Neutrophil (primary cell): ENCODE results near the gene GALNT18.

ENCODE experiments used
- H3K27ac ChIP-seq: fragments of 200-600 bp; sonication (generic); 2 replicates; pipeline ENCODE4 v1.5.1; 2016; ENCODE audit warnings: mild to moderate bottlenecking, moderate library complexity
- H3K27me3 ChIP-seq: fragments of 200-600 bp; sonication (generic); 2 replicates; pipeline ENCODE4 v1.6.0; 2016; ENCODE audit warnings: mild to moderate bottlenecking
- H3K36me3 ChIP-seq: fragments of 200-600 bp; sonication (generic); 2 replicates; pipeline ENCODE4 v1.5.1; 2017
- H3K4me1 ChIP-seq, 2 experiments: fragments of 200-600 bp in 1 of 2; sonication (generic) in 1 of 2; 1 replicate in 1 of 2; 2 replicates in 1 of 2; pipeline versions ENCODE4 v1.5.1 to v1.6.1; 2013 to 2016; ENCODE audit warnings: low read depth in 1 of 2, low read length in 1 of 2, mild to moderate bottlenecking in 1 of 2, moderate library complexity in 1 of 2; ENCODE audit not compliant: control insufficient read depth in 1 of 2, insufficient read depth in 1 of 2
- H3K4me3 ChIP-seq, 2 experiments: fragments of 200-600 bp in 1 of 2; sonication (generic) in 1 of 2; 1 replicate in 1 of 2; 2 replicates in 1 of 2; pipeline ENCODE4 v1.5.1; 2013 to 2016; ENCODE audit warnings: low read depth in 1 of 2, low read length in 1 of 2, mild to moderate bottlenecking in 1 of 2, moderate library complexity in 1 of 2
- H3K9me3 ChIP-seq: fragments of 200-600 bp; sonication (generic); 2 replicates; pipeline ENCODE4 v1.5.1; 2016
- TF ChIP-seq, protein P1 (sequence below): fragments of 200-600 bp; sonication (generic); IDR thresholded peaks from 2 replicates; pipeline ENCODE4 v1.5.1; 2016; ENCODE audit warnings: antibody characterized with exemption

GALNT18 gene

DNA sequence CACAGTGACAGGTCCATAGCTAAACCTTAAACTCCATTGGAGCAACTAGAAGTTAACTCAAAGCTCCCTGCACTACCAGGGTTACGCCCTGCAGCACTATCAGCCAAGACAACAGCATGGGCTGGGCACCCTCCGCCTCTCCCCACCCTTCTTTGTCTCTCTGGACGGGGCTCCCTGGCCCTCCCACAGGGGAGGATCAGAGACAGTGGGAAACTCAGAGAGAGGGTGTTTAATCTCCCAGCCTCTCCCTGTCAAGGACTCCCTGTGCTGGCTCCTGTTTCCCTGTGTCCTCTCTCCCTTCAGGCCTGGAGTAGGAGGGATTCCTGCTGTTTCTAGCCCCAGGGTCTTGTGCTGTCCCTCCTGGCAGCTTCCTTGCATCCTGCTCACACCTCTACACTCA, 211.9 kb downstream of the GALNT18 start:
- Histone ChIP-seq H3K27me3 (peaks cover 96% of the 10 kb centered on the region), H3K36me3 (no peaks in the 10 kb centered on the region), H3K9me3 (no peaks in the 10 kb centered on the region), H3K4me1 (no peaks in the 10 kb centered on the region), H3K27ac (no peak overlapping the region), H3K4me3 (no peak overlapping the region)
- TF ChIP-seq, protein P1, sequence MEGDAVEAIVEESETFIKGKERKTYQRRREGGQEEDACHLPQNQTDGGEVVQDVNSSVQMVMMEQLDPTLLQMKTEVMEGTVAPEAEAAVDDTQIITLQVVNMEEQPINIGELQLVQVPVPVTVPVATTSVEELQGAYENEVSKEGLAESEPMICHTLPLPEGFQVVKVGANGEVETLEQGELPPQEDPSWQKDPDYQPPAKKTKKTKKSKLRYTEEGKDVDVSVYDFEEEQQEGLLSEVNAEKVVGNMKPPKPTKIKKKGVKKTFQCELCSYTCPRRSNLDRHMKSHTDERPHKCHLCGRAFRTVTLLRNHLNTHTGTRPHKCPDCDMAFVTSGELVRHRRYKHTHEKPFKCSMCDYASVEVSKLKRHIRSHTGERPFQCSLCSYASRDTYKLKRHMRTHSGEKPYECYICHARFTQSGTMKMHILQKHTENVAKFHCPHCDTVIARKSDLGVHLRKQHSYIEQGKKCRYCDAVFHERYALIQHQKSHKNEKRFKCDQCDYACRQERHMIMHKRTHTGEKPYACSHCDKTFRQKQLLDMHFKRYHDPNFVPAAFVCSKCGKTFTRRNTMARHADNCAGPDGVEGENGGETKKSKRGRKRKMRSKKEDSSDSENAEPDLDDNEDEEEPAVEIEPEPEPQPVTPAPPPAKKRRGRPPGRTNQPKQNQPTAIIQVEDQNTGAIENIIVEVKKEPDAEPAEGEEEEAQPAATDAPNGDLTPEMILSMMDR, result no peak

DNA sequence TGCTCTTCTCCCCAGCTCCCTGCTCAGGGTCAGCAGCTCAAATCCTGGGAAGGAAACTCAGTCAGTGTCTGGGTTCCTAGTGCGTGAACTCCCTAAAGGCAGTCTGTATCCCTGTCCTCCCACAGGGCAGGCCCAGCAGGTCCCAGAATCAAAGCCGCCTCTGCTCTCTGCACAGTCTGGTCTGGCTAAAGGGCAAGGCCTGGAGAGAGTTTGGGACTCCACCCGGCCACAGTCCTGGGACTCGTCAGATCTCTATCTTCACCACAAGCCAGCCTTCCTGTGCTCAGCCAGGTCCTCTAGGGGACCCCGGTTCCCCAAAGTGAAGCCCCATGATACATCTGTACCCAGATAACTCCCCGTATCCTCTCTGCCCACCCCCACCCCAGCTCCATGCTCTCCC, 212.6 kb downstream of the GALNT18 start:
- Histone ChIP-seq H3K4me3 (no peak overlapping the region), H3K4me1 (no peaks in the 10 kb centered on the region), H3K9me3 (no peaks in the 10 kb centered on the region), H3K36me3 (no peaks in the 10 kb centered on the region), H3K27ac (no peak overlapping the region), H3K27me3 (peaks cover 96% of the 10 kb centered on the region)
- TF ChIP-seq, protein P1, result no peak

DNA sequence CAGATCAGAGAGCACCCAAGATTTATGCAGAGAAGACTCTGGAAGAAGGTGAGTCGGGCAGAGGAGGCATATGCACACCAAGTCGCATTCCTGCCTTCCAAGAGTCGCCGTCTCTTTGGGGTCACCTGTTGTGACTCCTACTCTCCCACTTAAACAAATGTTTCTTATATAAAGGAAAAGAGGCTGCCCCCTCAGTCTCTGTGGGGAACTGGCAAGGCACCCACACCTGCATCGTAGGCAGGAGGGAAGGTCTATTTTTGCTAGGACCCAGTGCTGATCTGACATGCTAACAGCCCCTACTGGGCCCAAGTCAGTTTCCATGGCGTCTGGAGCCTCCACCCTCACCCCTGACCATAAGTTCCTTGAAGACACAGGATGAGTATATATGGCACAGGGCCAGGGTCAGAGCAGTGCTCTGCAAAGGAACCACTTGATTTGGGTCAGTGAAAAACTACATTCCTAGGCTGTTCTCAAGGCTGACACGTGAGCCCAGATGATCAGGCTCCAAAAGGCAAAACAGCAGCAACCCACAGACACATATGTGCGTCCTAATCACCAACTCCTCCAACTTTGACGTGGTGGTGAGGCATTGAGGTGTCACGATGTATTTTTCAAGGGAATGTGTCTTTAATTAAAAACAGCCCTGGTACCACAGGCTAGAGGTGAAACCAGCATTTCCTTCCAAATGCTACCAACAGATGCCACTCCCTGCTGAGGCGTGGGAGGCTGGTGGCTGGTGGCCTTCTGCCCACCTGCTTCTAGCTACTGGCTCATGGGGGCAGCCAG, 213.2 kb downstream of the GALNT18 start:
- Histone ChIP-seq H3K4me3 (no peak overlapping the region), H3K4me1 (no peaks in the 10 kb centered on the region), H3K27me3 (peaks cover 96% of the 10 kb centered on the region), H3K27ac (no peak overlapping the region), H3K9me3 (no peaks in the 10 kb centered on the region), H3K36me3 (no peaks in the 10 kb centered on the region)
- TF ChIP-seq, protein P1, result no peak

DNA sequence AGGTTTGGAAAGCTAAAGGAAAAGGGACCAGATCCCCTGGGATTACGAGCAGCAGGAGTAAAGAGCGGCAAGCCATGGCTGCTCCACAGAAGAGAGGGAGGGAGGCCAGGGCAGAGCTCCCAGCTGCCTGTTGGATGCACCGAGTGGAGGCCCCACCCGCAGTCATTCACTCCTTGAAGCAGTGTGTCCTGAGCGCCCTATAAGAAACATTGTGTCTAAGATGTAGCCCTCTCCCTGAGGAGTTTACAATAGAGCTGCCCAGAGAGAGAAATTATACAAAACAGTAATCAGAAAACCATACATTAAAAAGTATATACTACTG, 214.1 kb downstream of the GALNT18 start:
- no peak overlapping the region for H3K4me3 ChIP-seq
- no peaks in the 10 kb centered on the region for H3K4me1 ChIP-seq
- H3K9me3 ChIP-seq, result no peaks in the 10 kb centered on the region
- H3K27ac ChIP-seq, result no peak overlapping the region
- peaks cover 95% of the 10 kb centered on the region for H3K27me3 ChIP-seq
- TF ChIP-seq, protein P1, result no peak
- no peaks in the 10 kb centered on the region for H3K36me3 ChIP-seq

DNA sequence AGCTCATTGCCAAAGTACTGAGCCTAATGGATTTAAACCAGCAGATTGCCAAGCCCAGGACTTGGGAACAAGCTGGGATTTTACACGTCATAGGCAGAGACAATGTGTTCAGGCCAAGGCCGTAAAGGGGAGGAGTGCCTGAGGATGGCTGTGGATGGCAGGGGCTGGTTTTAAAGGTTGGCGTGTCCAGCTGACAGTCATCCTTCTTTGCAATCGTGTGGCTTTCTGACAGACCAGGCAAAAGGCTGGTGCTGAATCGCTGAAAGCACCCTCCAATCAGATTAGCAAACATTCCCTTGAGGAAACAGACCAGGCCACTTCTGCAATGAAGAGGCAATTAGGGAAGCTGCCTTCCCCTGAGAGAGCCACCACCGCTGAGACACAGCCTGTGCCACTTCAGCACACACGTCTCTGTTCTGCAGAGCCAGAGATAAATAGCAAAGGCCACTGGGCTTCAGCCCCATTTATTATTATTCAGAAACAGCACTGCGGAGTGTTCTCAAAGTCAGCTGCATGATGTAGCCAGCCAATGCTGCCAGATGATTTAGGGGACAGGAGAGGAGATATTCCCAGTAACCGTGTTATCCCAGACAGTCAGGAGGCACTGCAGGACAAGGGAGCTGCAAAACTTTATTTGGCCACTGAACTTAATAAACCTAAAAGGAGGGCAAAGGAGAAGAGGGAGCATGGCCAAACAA, 214.6 kb downstream of the GALNT18 start:
- no peaks in the 10 kb centered on the region for H3K36me3 ChIP-seq
- peaks cover 95% of the 10 kb centered on the region for H3K27me3 ChIP-seq
- no peak overlapping the region for H3K27ac ChIP-seq
- no peaks in the 10 kb centered on the region for H3K9me3 ChIP-seq
- TF ChIP-seq, protein P1, result no peak
- H3K4me3 ChIP-seq, result no peak overlapping the region
- H3K4me1 ChIP-seq, result no peaks in the 10 kb centered on the region
